Loucy (cell line): ENCODE results near the gene DNAH17.

Source experiments
- H2AFZ ChIP-seq: fragments of 200-600 bp; sonication (generic); 2 replicates; pipeline ENCODE4 v1.6.0; 2016; ENCODE audit warnings: antibody characterized with exemption, mild to moderate bottlenecking, low read length, moderate library complexity
- H3F3A ChIP-seq: fragments of 200-600 bp; 2 replicates; pipeline ENCODE4 v1.6.0; 2016; ENCODE audit warnings: antibody characterized with exemption, low read depth, mild to moderate bottlenecking
- H3K27me3 ChIP-seq: fragments of 200-600 bp; sonication (generic); 2 replicates; pipeline ENCODE4 v1.6.1; 2014; ENCODE audit warnings: low read length, mild to moderate bottlenecking; ENCODE audit not compliant: insufficient read depth, poor library complexity, severe bottlenecking
- H3K36me3 ChIP-seq: fragments of 200-600 bp; sonication (generic); 2 replicates; pipeline ENCODE4 v1.6.1; 2016; ENCODE audit warnings: low read length; ENCODE audit not compliant: insufficient read depth
- H3K4me1 ChIP-seq: fragments of 200-600 bp; sonication (generic); 2 replicates; pipeline ENCODE4 v1.5.1; 2014; ENCODE audit warnings: low read length, mild to moderate bottlenecking; ENCODE audit not compliant: insufficient read depth, poor library complexity, severe bottlenecking
- H3K4me2 ChIP-seq: fragments of 200-600 bp; sonication (generic); 2 replicates; pipeline ENCODE4 v1.6.0; 2014; ENCODE audit warnings: antibody characterized with exemption, low read length, low read depth, mild to moderate bottlenecking; ENCODE audit not compliant: poor library complexity, severe bottlenecking
- H3K4me3 ChIP-seq: fragments of 200-600 bp; sonication (generic); 2 replicates; pipeline ENCODE4 v1.5.1; 2014; ENCODE audit warnings: low read length, mild to moderate bottlenecking, mixed read lengths; ENCODE audit not compliant: poor library complexity, severe bottlenecking
- H3K79me2 ChIP-seq: fragments of 200-600 bp; sonication (generic); 2 replicates; pipeline ENCODE4 v1.6.1; 2014; ENCODE audit warnings: low read length; ENCODE audit not compliant: insufficient read depth
- H3K9ac ChIP-seq: fragments of 200-600 bp; sonication (generic); 2 replicates; pipeline ENCODE4 v1.6.0; 2014; ENCODE audit warnings: mild to moderate bottlenecking, low read depth, low read length, moderate library complexity; ENCODE audit not compliant: poor library complexity, severe bottlenecking
- H3K9me2 ChIP-seq: fragments of 200-600 bp; sonication (generic); replicated peaks from 2 replicates; pipeline ENCODE4 v1.6.1; 2016; ENCODE audit warnings: low read depth, low read length, mixed read lengths
- H3K9me3 ChIP-seq: fragments of 200-600 bp; sonication (generic); 2 replicates; pipeline ENCODE4 v1.6.1; 2014; ENCODE audit warnings: mild to moderate bottlenecking, antibody characterized with exemption, low read length, low read depth; ENCODE audit not compliant: insufficient read depth
- H4K20me1 ChIP-seq: fragments of 200-600 bp; sonication (generic); 2 replicates; pipeline ENCODE4 v1.6.0; 2014; ENCODE audit warnings: antibody characterized with exemption, low read length, mild to moderate bottlenecking; ENCODE audit not compliant: insufficient read depth, poor library complexity, severe bottlenecking
- CTCF ChIP-seq: fragments of 200-600 bp; sonication (generic); conservative IDR thresholded peaks from 2 replicates; pipeline ENCODE4 v1.5.1; 2014; ENCODE audit warnings: mild to moderate bottlenecking, antibody characterized with exemption, low read length
- EZH2phosphoT487 ChIP-seq: fragments of 200-600 bp; IDR thresholded peaks from 2 replicates; pipeline ENCODE4 v1.6.1; 2018; ENCODE audit warnings: antibody characterized with exemption, mild to moderate bottlenecking, moderate library complexity, borderline replicate concordance

The DNAH17 gene

DNA sequence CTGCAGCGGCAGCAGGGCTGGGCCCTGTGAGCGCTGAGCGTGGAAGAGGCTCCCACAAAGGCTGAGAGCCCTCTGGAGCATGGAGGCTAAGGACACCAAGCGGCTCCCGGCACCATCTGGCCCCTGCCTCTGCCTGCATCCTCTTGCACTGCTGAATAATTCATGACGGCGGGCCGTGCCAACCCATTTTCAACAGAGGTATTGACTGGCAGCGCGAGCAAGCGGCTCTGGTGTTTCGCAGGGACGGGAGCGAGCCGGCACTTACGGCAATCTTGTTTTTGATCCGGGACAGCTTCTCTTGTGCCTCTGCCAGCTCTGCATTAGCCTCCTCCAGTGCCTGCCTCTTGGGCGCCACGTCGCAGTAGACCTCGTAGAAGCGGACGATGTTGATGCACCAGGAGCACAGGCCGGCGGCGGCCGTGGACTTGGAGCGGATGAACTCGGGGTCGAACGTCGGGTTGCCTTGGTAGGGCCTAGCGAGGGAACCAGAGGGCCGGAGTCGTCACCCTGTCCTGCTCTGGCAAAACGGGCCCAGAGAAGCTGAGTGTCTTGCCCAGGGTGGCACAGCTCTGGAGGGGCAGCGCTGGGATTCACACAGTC, 118.4 kb downstream of the DNAH17 start:
- no peak overlapping the region for H3K4me3 ChIP-seq
- H2AFZ ChIP-seq = no peak overlapping the region
- no peaks in the 10 kb centered on the region for H3K79me2 ChIP-seq
- H3K27me3 ChIP-seq = no peaks in the 10 kb centered on the region
- H3K9me3 ChIP-seq = no peaks in the 10 kb centered on the region
- TF ChIP-seq EZH2phosphoT487 (no peak), CTCF (no peak)
- H4K20me1 ChIP-seq = no peaks in the 10 kb centered on the region
- no peaks in the 10 kb centered on the region for H3F3A ChIP-seq
- no peaks in the 10 kb centered on the region for H3K9me2 ChIP-seq
- no peak overlapping the region for H3K4me2 ChIP-seq
- H3K4me1 ChIP-seq = no peaks in the 10 kb centered on the region
- no peak overlapping the region for H3K9ac ChIP-seq
- H3K36me3 ChIP-seq = no peaks in the 10 kb centered on the region

DNA sequence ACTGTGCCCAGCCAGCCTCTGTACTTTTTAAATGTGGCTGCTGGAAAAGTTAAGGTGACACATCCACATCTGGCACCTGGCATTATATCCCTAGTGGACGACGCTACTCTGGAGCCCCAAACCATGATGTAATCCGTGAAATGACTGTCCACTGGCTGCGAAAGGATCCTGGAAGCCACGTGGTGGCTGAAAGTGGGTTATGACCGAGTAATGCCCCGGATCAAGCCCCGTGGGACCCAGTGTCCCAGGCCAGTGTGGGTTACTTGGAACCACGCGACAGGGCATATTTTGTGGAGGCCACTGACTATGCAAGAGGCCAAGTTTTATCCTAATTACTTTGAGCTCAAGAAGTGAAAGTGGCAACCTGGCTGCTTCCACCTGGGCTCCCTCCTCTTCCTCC, 119.1 kb downstream of the DNAH17 start:
- no peak overlapping the region for H2AFZ ChIP-seq
- no peaks in the 10 kb centered on the region for H3K4me1 ChIP-seq
- H3K9ac ChIP-seq = no peak overlapping the region
- no peaks in the 10 kb centered on the region for H3K79me2 ChIP-seq
- H3K36me3 ChIP-seq = no peaks in the 10 kb centered on the region
- no peak overlapping the region for H3K4me3 ChIP-seq
- no peaks in the 10 kb centered on the region for H4K20me1 ChIP-seq
- H3F3A ChIP-seq = no peaks in the 10 kb centered on the region
- no peaks in the 10 kb centered on the region for H3K9me2 ChIP-seq
- H3K27me3 ChIP-seq = no peaks in the 10 kb centered on the region
- no peak for TF ChIP-seq EZH2phosphoT487
- TF ChIP-seq CTCF = no peak
- H3K4me2 ChIP-seq = no peak overlapping the region
- no peaks in the 10 kb centered on the region for H3K9me3 ChIP-seq

DNA sequence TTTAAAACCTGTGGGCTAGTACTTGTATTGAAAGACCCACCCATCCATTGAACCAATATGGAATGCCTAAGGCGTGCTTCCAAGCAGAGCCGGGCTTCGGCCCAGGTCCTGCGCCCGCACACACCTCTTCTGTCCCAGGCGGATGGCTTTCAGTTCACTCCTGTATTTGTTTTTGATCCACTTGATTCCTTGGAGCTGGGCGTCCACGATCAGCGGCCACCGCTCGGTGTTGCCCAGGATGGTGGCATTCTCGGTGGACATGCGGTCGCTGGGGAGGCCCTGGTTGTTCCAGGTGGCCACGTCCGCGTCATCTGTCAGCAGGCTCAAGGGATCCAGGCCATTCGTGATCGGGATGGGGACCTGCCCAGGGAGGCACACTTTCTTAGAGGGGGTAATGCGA, 122.8 kb downstream of the DNAH17 start:
- no peaks in the 10 kb centered on the region for H3K9me3 ChIP-seq
- H4K20me1 ChIP-seq = no peaks in the 10 kb centered on the region
- H3K4me3 ChIP-seq = no peak overlapping the region
- H3K4me2 ChIP-seq = no peak overlapping the region
- no peak overlapping the region for H2AFZ ChIP-seq
- no peaks in the 10 kb centered on the region for H3K79me2 ChIP-seq
- no peaks in the 10 kb centered on the region for H3F3A ChIP-seq
- TF ChIP-seq CTCF = no peak
- H3K9ac ChIP-seq = no peak overlapping the region
- H3K36me3 ChIP-seq = no peaks in the 10 kb centered on the region
- H3K9me2 ChIP-seq = no peaks in the 10 kb centered on the region
- no peaks in the 10 kb centered on the region for H3K27me3 ChIP-seq
- H3K4me1 ChIP-seq = peaks cover 7% of the 10 kb centered on the region
